GM12878 (cell line): ENCODE data around the gene RFWD3. TPM values are rescaled to one million over a fixed set of nuclear protein-coding genes. Genes with fewer than 3 reads are reported as not detected.

Experiments
- ASH2L ChIP-seq: fragments of 300-600, 200-600 bp; sonication (generic); IDR thresholded peaks from 2 replicates; pipeline ENCODE4 v1.6.1; 2017; ENCODE audit warnings: low read depth, mild to moderate bottlenecking, borderline replicate concordance
- CBFB ChIP-seq: IDR thresholded peaks from 2 replicates; pipeline ENCODE4 v1.6.1; 2016; ENCODE audit warnings: antibody characterized with exemption, low read depth
- CEBPB ChIP-seq, 2 experiments: fragments of 150-350 bp in 1 of 2; IDR thresholded peaks; 2 replicates each; pipeline ENCODE4 v1.6.1; 2012 to 2014; ENCODE audit warnings: low read depth in 2 of 2, low read length in 2 of 2, borderline replicate concordance in 1 of 2, inconsistent platforms in 1 of 2
- CHD1 ChIP-seq: IDR thresholded peaks from 2 replicates; pipeline ENCODE4 v1.6.1; 2012; ENCODE audit warnings: low read depth, low read length, improper control_type of control experiment
- DPF2 ChIP-seq: fragments of 450-650 bp; IDR thresholded peaks from 2 replicates; pipeline ENCODE4 v1.6.1; 2017; ENCODE audit warnings: mild to moderate bottlenecking
- NFXL1 ChIP-seq: fragments of 450-650 bp; IDR thresholded peaks from 2 replicates; pipeline ENCODE4 v1.6.1; 2017; ENCODE audit warnings: antibody characterized with exemption, mild to moderate bottlenecking, borderline replicate concordance
- NR2F1 ChIP-seq: fragments of 450-650 bp; conservative IDR thresholded peaks from 2 replicates; pipeline ENCODE4 v1.6.1; 2017; ENCODE audit warnings: mild to moderate bottlenecking
- PAX5 ChIP-seq: IDR thresholded peaks from 2 replicates; pipeline ENCODE4 v1.6.1; 2011; ENCODE audit warnings: low read depth, low read length, borderline replicate concordance
- POLR2A ChIP-seq: IDR thresholded peaks from 2 replicates; pipeline ENCODE4 v1.6.1; 2011; ENCODE audit warnings: low read depth, mild to moderate bottlenecking, low read length
- RBBP5 ChIP-seq: fragments of 200-600 bp; sonication (generic); conservative IDR thresholded peaks from 2 replicates; pipeline ENCODE4 v1.6.1; 2016
- SIX5 ChIP-seq: IDR thresholded peaks from 2 replicates; pipeline ENCODE4 v1.6.1; 2011; ENCODE audit warnings: mild to moderate bottlenecking, low read depth, low read length, moderate library complexity; ENCODE audit not compliant: severe bottlenecking
- STAT1 ChIP-seq: fragments of 450-650 bp; conservative IDR thresholded peaks from 2 replicates; pipeline ENCODE4 v1.6.1; 2014; ENCODE audit warnings: antibody characterized with exemption, mild to moderate bottlenecking
- STAT3 ChIP-seq: IDR thresholded peaks from 2 replicates; pipeline ENCODE4 v1.6.1; 2011; ENCODE audit warnings: low read depth, low read length, improper control_type of control experiment
- SUPT20H ChIP-seq: IDR thresholded peaks from 2 replicates; pipeline ENCODE4 v1.6.1; 2011; ENCODE audit warnings: low read depth, mild to moderate bottlenecking, low read length, moderate library complexity, borderline replicate concordance; ENCODE audit not compliant: control insufficient read depth
- TAF1 ChIP-seq: IDR thresholded peaks from 2 replicates; pipeline ENCODE4 v1.6.1; 2011; ENCODE audit warnings: mild to moderate bottlenecking, low read depth, low read length, borderline replicate concordance
- TCF3 ChIP-seq: IDR thresholded peaks from 2 replicates; pipeline ENCODE4 v1.6.1; 2012; ENCODE audit warnings: low read depth, mild to moderate bottlenecking, low read length, borderline replicate concordance; ENCODE audit not compliant: insufficient read depth
- ZNF274 ChIP-seq: IDR thresholded peaks from one replicate; pipeline ENCODE4 v1.8.0; 2011; ENCODE audit not compliant: insufficient read length, insufficient read depth
- polyA plus RNA-seq, 11 experiments: library from polyadenylated mRNA; depleted of rRNA in 4 of 11; unstranded in 6 of 11; stranded (reverse) in 5 of 11; fragments of >200 nt; fragmentation: Nextera tagmentation in 4 of 11; fragmentation: Illumina TruSeq in 1 of 11; extraction: Ambion mirVana in 4 of 11; extraction: Trizol in 1 of 11; gene quantifications; 1 replicate in 1 of 11; 2 replicates in 10 of 11; pipeline versions ENCODE4 v1.2.1 to v1.2.3, GENCODE V29; 2011 to 2016; ENCODE audit warnings: inconsistent platforms in 2 of 11, missing spikeins in 2 of 11, low read depth in 1 of 11
- total RNA-seq, 4 experiments: library from RNA; depleted of rRNA in 3 of 4; stranded (reverse); fragments of >200 nt in 3 of 4; fragmentation: Illumina TruSeq in 1 of 4; extraction: Trizol in 1 of 4; gene quantifications; 2 replicates each; pipeline versions ENCODE4 v1.2.1 to v1.2.3, GENCODE V29; 2013 to 2021
- TF ChIP-seq, protein P1 (sequence below): IDR thresholded peaks from 2 replicates; pipeline ENCODE4 v1.6.1; 2012; ENCODE audit warnings: mild to moderate bottlenecking, low read depth, low read length
- TF ChIP-seq, protein P2 (sequence below): fragments of 450-650 bp; IDR thresholded peaks from 2 replicates; pipeline ENCODE4 v1.6.1; 2016; ENCODE audit warnings: mild to moderate bottlenecking
- TF ChIP-seq, protein P3 (sequence below): IDR thresholded peaks from 2 replicates; pipeline ENCODE4 v1.6.1; 2011; ENCODE audit warnings: borderline replicate concordance, low read depth, mild to moderate bottlenecking, moderate library complexity, mixed read lengths, low read length; ENCODE audit not compliant: insufficient read depth; ENCODE audit errors: extremely low read length
- TF ChIP-seq, protein P4 (sequence below): fragments of 450-650 bp; formaldehyde crosslinking; IDR thresholded peaks from 2 replicates; pipeline ENCODE4 v1.5.0; 2022; ENCODE audit warnings: mild to moderate bottlenecking, missing genetic modification characterization

RFWD3 gene
- total and polyA plus RNA-seq, 10 of the 15 experiments (the other 5 are each of a cell fraction or from before 2014, with no cell fraction given), result 10.7 to 78.5 (median 51.2) TPM

DNA sequence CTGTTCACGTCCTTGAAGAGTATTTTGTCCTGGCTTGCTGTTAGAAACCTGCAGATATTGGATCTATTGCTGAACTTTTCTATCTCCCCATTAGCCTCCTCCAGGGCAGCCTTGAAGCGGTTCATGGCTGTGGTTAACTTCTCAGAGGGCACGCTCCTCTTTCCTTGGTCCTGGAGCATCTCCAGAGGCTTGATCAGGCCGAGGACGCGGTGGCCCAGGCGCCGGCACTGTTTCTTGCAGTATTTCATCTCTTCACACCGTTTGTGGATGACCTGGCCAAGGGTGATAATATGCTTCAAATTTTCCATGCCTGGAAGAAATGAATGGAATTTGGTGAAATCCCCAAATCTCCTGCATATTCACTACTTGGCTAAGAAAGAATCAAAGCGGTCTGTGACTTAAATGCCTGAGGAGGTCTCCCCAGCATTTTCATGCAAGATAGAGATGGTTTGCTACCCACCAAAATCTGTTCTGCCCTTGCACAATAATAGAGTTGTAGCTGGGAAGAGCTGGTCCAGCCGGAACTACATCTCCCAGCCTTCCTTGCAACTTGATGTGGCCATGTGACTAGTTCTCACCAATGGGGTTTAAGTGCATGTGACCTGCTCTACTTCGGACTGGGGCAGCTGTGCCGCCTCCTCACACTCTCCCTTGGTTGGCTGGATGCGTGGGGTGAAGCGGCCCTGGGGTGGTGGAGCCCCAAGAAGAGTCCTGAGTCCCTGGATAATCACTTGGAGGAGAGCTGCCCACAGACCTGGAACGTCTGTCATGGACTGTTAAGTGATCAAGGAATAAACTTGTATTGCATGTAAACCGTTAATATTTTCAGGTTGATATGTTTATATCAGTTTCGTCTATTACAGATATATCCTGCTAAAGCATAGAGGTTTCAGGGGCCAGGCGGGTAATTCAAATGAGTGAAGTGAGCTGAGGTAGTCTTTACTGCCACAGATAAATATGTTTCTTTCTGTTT, 29.1 kb upstream of the RFWD3 start (continued):
- TF ChIP-seq, protein P1, sequence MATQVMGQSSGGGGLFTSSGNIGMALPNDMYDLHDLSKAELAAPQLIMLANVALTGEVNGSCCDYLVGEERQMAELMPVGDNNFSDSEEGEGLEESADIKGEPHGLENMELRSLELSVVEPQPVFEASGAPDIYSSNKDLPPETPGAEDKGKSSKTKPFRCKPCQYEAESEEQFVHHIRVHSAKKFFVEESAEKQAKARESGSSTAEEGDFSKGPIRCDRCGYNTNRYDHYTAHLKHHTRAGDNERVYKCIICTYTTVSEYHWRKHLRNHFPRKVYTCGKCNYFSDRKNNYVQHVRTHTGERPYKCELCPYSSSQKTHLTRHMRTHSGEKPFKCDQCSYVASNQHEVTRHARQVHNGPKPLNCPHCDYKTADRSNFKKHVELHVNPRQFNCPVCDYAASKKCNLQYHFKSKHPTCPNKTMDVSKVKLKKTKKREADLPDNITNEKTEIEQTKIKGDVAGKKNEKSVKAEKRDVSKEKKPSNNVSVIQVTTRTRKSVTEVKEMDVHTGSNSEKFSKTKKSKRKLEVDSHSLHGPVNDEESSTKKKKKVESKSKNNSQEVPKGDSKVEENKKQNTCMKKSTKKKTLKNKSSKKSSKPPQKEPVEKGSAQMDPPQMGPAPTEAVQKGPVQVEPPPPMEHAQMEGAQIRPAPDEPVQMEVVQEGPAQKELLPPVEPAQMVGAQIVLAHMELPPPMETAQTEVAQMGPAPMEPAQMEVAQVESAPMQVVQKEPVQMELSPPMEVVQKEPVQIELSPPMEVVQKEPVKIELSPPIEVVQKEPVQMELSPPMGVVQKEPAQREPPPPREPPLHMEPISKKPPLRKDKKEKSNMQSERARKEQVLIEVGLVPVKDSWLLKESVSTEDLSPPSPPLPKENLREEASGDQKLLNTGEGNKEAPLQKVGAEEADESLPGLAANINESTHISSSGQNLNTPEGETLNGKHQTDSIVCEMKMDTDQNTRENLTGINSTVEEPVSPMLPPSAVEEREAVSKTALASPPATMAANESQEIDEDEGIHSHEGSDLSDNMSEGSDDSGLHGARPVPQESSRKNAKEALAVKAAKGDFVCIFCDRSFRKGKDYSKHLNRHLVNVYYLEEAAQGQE, result no peak
- TF ChIP-seq SUPT20H (no peak), POLR2A (peak; percentile 59; the same call in 1 of the 2 replicates), DPF2 (no peak), NR2F1 (no peak), STAT1 (no peak), CHD1 (no peak), CEBPB (IDR thresholded peaks at IDR 0.05; ENCODE audit: borderline replicate concordance in 1 of 2, low read depth in 2 of 2, low read length in 2 of 2) (no peak; a peak in 1 of 4 replicates), ASH2L (no peak), PAX5 (no peak), STAT3 (no peak), RBBP5 (no peak), CBFB (no peak), TCF3 (no peak), SIX5 (peak; percentile 93), NFXL1 (no peak), TAF1 (no peak), ZNF274 (no peak)
- TF ChIP-seq, protein P2, sequence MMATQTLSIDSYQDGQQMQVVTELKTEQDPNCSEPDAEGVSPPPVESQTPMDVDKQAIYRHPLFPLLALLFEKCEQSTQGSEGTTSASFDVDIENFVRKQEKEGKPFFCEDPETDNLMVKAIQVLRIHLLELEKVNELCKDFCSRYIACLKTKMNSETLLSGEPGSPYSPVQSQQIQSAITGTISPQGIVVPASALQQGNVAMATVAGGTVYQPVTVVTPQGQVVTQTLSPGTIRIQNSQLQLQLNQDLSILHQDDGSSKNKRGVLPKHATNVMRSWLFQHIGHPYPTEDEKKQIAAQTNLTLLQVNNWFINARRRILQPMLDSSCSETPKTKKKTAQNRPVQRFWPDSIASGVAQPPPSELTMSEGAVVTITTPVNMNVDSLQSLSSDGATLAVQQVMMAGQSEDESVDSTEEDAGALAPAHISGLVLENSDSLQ, result no peak
- TF ChIP-seq, protein P3, sequence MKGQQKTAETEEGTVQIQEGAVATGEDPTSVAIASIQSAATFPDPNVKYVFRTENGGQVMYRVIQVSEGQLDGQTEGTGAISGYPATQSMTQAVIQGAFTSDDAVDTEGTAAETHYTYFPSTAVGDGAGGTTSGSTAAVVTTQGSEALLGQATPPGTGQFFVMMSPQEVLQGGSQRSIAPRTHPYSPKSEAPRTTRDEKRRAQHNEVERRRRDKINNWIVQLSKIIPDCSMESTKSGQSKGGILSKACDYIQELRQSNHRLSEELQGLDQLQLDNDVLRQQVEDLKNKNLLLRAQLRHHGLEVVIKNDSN, result peak; percentile 98
- TF ChIP-seq, protein P4, sequence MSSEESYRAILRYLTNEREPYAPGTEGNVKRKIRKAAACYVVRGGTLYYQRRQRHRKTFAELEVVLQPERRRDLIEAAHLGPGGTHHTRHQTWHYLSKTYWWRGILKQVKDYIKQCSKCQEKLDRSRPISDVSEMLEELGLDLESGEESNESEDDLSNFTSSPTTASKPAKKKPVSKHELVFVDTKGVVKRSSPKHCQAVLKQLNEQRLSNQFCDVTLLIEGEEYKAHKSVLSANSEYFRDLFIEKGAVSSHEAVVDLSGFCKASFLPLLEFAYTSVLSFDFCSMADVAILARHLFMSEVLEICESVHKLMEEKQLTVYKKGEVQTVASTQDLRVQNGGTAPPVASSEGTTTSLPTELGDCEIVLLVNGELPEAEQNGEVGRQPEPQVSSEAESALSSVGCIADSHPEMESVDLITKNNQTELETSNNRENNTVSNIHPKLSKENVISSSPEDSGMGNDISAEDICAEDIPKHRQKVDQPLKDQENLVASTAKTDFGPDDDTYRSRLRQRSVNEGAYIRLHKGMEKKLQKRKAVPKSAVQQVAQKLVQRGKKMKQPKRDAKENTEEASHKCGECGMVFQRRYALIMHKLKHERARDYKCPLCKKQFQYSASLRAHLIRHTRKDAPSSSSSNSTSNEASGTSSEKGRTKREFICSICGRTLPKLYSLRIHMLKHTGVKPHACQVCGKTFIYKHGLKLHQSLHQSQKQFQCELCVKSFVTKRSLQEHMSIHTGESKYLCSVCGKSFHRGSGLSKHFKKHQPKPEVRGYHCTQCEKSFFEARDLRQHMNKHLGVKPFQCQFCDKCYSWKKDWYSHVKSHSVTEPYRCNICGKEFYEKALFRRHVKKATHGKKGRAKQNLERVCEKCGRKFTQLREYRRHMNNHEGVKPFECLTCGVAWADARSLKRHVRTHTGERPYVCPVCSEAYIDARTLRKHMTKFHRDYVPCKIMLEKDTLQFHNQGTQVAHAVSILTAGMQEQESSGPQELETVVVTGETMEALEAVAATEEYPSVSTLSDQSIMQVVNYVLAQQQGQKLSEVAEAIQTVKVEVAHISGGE (CRISPR knock-in tag), result no peak
